DND-41 (cell line): ENCODE data around the gene PIN1.

ENCODE experiments used
- EZH2 ChIP-seq: IDR thresholded peaks from 3 replicates; pipeline ENCODE4 v1.6.1; 2012; ENCODE audit warnings: borderline replicate concordance, low read depth, mild to moderate bottlenecking, moderate library complexity, low read length, inconsistent platforms; ENCODE audit not compliant: severe bottlenecking
- TF ChIP-seq, protein P1 (sequence below): IDR thresholded peaks from 2 replicates; pipeline ENCODE4 v1.5.1; 2012; ENCODE audit warnings: borderline replicate concordance, low read length, moderate library complexity, mild to moderate bottlenecking; ENCODE audit not compliant: poor library complexity, severe bottlenecking; ENCODE audit errors: extremely low read depth

DNA sequence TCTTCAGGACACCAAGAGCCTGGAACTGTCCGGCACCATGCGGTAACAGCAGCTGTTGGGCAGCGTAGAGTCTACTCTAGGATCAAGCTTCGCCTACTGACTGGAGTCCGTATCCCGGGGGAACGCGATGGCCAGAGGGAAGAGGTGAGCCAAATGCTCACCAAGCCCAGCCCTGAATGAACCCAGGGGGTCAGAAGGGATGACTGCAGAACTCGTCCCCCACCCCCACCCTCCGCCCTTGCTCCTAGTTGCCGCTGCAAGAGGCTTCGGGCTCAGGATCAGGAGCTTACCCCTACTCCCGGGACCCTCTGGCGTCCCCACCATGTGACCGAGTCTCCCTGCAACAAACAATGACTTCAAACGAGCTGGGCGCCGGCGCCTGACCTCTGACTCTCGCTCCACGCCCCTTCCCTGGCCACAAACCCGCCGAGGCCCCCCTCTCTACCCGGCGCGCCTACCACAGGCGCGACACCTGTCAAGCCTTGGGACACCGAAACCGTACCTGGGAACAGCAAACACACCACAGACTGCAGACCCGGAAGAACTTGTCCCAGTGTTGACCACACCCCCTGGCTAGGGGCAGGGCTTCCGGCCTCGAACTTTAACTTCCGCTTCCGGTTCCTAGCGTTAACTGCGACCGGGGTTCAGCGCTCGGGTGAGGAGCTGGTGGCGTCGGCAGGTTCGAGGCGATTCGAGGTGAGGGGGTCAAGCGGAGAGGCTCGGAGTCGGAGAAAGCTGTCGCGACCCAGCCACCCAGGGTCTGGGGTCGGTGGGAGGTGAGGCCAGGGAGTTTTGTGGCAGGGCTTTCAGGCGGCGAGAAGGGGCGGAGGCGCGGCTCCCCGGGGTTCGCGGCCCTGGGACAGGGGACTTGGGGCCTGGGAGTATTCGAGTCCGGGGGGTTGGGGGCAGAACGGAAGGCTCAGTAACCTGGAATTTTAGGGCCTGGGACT lies 7.6 kb upstream of the PIN1 start, which contains the start of gene UBL5:
- TF ChIP-seq EZH2 = no peak
- TF ChIP-seq, protein P1, sequence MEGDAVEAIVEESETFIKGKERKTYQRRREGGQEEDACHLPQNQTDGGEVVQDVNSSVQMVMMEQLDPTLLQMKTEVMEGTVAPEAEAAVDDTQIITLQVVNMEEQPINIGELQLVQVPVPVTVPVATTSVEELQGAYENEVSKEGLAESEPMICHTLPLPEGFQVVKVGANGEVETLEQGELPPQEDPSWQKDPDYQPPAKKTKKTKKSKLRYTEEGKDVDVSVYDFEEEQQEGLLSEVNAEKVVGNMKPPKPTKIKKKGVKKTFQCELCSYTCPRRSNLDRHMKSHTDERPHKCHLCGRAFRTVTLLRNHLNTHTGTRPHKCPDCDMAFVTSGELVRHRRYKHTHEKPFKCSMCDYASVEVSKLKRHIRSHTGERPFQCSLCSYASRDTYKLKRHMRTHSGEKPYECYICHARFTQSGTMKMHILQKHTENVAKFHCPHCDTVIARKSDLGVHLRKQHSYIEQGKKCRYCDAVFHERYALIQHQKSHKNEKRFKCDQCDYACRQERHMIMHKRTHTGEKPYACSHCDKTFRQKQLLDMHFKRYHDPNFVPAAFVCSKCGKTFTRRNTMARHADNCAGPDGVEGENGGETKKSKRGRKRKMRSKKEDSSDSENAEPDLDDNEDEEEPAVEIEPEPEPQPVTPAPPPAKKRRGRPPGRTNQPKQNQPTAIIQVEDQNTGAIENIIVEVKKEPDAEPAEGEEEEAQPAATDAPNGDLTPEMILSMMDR = no peak
